Common myeloid progenitor, CD34-positive (primary cell): ENCODE data around the gene KLK10.

ENCODE experiments used
- CTCF ChIA-PET: fragments of 350-600 bp; sonication (Branson Sonifier 250); formaldehyde crosslinking; loops from one replicate; lab custom pipeline; 2021; ENCODE audit warnings: antibody characterized with exemption; lab: Charles Lee
- POLR2A ChIA-PET: fragments of 350-600 bp; sonication (Branson Sonifier 250); formaldehyde crosslinking; loops from one replicate; lab custom pipeline; 2021; ENCODE audit warnings: antibody characterized with exemption; lab: Charles Lee
- DNase-seq, 3 donors: peaks; one replicate each; pipeline versions ENCODE4 v3.0.0 to v3.0.0-alpha.2; 2013
- H3K27ac ChIP-seq, 2 experiments: 1 replicate in 1 of 2; 2 replicates in 1 of 2; pipeline ENCODE4 v1.7.0; 2013; ENCODE audit warnings: inconsistent platforms in 2 of 2, low read length in 2 of 2, mild to moderate bottlenecking in 2 of 2, low read depth in 1 of 2, moderate library complexity in 1 of 2; ENCODE audit not compliant: severe bottlenecking in 2 of 2, insufficient read depth in 1 of 2, poor library complexity in 1 of 2
- H3K27me3 ChIP-seq, 5 experiments: replicated peaks in 2 of 5; 1 replicate in 3 of 5; 2 replicates in 2 of 5; pipeline versions ENCODE4 v1.6.1 to v1.7.0; 2013; ENCODE audit warnings: low read length in 4 of 5, mild to moderate bottlenecking in 2 of 5, moderate library complexity in 2 of 5, inconsistent platforms in 1 of 5; ENCODE audit not compliant: insufficient read depth in 5 of 5, control insufficient read depth in 4 of 5
- H3K36me3 ChIP-seq, 4 experiments: 1 replicate in 2 of 4; 2 replicates in 2 of 4; pipeline versions ENCODE4 v1.6.1 to v1.7.0; 2013; ENCODE audit warnings: low read length in 3 of 4, control low read depth in 1 of 4, mild to moderate bottlenecking in 1 of 4; ENCODE audit not compliant: control insufficient read depth in 4 of 4, insufficient read depth in 4 of 4
- H3K4me1 ChIP-seq, 4 experiments: 1 replicate in 3 of 4; 2 replicates in 1 of 4; pipeline versions ENCODE4 v1.6.1 to v1.7.1; 2013; ENCODE audit warnings: low read length in 3 of 4, mild to moderate bottlenecking in 3 of 4, control low read depth in 1 of 4, inconsistent platforms in 1 of 4, moderate library complexity in 1 of 4; ENCODE audit not compliant: control insufficient read depth in 4 of 4, insufficient read depth in 4 of 4; ENCODE audit errors: control extremely low read depth in 1 of 4
- H3K4me3 ChIP-seq, 7 experiments: 1 replicate in 4 of 7; 2 replicates in 3 of 7; pipeline versions ENCODE4 v1.5.1 to v1.7.0; 2013; ENCODE audit warnings: mild to moderate bottlenecking in 7 of 7, low read length in 6 of 7, moderate library complexity in 6 of 7, inconsistent platforms in 2 of 7, low read depth in 2 of 7, control low read depth in 1 of 7; ENCODE audit not compliant: insufficient read depth in 4 of 7, control insufficient read depth in 1 of 7; ENCODE audit errors: extremely low read depth in 1 of 7
- H3K9me3 ChIP-seq, 5 experiments: 1 replicate in 4 of 5; 2 replicates in 1 of 5; pipeline versions ENCODE4 v1.6.1 to v1.7.1; 2013; ENCODE audit warnings: low read length in 4 of 5, mild to moderate bottlenecking in 2 of 5, inconsistent platforms in 1 of 5, low read depth in 1 of 5, moderate library complexity in 1 of 5; ENCODE audit not compliant: control insufficient read depth in 4 of 5, insufficient read depth in 2 of 5; ENCODE audit errors: control extremely low read depth in 1 of 5
- WGBS: methylation state at CpG from one replicate; pipeline ENCODE4 v1.1.5; 2013; ENCODE audit not compliant: insufficient coverage; 5-methylcytosine and 5-hydroxymethylcytosine counted together

KLK10 gene

DNA sequence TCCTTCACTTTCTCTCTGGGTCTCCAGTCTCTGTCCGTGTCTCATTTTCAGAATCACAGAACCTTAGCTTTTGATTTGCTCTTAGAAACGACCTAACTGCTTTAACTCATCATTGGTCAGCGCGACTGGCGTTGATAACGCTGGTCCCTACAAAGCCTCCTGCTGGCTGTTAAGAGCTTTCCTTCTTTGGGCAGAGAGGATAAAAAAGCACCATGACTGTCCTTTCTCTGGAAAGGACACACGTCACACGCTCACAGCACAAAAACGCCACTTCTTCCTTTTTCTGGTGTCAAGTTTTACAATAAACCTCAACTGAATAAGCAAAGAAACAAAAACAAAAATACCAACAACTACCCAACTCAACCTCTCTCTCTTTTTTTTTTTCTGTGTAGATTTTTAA, 17.0 kb upstream of the KLK10 start:
- Histone ChIP-seq H3K27ac (no peak overlapping the region), H3K27me3 (peaks cover 0 to 24% (median 0%) of the 10 kb centered on the region in 5 experiments), H3K4me1 (no peaks in the 10 kb centered on the region), H3K9me3 (no peaks in the 10 kb centered on the region), H3K4me3 (no peak overlapping the region), H3K36me3 (no peaks in the 10 kb centered on the region)
- 69% methylated on average over 6 of the region's 9 CpGs for WGBS
- ChIA-PET POLR2A (no interaction called here), CTCF (interaction anchor here (0.7 kb wide), 1 partner anchor 17 kb away, joined by 4 read pairs; no protein-coding TSS in a partner anchor)
- no peak for DNase-seq

DNA sequence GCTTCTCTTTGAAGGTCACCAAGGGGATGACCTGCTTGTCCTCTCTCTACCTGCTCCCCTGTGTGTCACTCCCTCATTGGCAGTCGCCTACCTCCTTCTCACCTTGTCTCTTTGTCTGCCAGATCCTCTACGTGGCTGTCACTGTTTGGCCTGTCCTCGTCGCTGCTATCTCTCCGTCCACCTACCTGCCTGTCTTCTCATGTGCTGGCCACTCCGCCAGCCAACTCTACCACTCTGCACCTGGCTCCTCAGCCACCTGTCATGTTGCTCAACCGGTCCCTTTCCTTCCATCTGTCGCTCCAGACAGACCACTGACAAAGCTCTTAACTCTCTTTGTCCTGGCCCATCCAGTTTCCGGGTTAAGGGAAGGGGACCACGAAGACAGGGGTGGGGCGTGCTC, 15.2 kb upstream of the KLK10 start, which contains the start of gene KLK12:
TSS of gene KLK12 (minus strand) at position 299 of the 400 bp plus-strand sequence. CDS start 381 bp downstream, outside the sequence.
- ChIA-PET POLR2A (no interaction called here), CTCF (no interaction called here)
- no peaks in the 10 kb centered on the region for H3K36me3 ChIP-seq
- WGBS, result 55% methylated on average over 5 of the region's 11 CpGs
- no peaks in the 10 kb centered on the region for H3K4me1 ChIP-seq
- no peaks in the 10 kb centered on the region for H3K9me3 ChIP-seq
- peaks cover 0 to 28% (median 0%) of the 10 kb centered on the region in 5 experiments for H3K27me3 ChIP-seq
- no peak within 1 kb of the TSS for H3K27ac ChIP-seq
- DNase-seq, result no peak
- no peak within 1 kb of the TSS for H3K4me3 ChIP-seq

DNA sequence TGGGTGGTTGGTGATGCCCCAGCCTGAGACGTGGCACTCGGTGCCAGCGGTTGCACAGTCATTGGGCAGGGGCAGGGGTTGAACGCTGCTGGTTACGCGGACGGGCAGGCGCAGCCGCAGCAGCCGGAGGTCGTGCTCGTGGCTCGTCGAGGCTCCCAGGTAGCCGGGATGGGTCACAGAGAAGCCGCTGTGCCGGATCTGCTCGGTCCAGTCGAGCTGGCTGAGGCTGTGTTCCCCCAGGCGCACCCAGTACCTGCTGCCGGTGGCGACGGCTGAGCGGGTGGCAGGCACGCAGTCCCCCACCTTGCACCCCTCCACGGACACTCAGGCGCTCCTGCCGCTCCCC, 12.3 kb upstream of the KLK10 start:
- no peak overlapping the region for H3K27ac ChIP-seq
- DNase-seq, result no peak
- H3K4me1 ChIP-seq, result no peaks in the 10 kb centered on the region
- H3K9me3 ChIP-seq, result no peaks in the 10 kb centered on the region
- ChIA-PET POLR2A (no interaction called here), CTCF (no interaction called here)
- H3K27me3 ChIP-seq, result peaks cover 0 to 43% (median 4%) of the 10 kb centered on the region in 5 experiments
- no peak overlapping the region for H3K4me3 ChIP-seq
- H3K36me3 ChIP-seq, result no peaks in the 10 kb centered on the region
- WGBS, result 96% methylated on average over 23 of the region's 28 CpGs

DNA sequence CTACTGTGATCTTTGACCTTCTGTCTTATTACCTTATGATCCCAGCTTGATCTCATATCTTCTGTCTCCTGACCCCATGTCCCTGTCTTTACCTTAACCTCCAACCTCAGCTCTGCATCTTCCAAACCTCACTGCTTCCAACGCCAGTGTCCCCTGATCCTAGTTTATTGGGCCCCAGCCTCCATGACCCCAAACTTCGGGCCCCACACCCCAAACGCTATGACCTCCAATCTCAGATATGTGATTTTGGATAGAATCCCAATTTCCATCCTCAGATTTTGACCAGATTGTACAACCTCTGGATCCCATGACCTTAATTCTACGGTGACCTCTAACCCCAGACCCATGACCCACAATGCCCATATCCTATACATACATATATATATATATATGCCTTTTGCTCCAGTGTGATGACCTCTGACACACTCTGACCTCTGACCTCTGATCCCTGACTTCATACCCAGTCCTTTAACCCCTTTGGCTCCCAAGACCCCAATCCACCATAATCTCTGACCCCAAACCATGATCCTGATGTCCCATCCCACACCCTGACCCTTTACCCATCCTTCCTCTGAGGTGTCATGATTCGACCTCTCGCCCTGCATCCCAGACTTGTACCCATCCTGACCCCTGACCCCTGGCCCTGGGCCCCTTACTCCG, 11.8 kb upstream of the KLK10 start:
- WGBS, result 100% methylated on average over 4 of the region's 7 CpGs
- ChIA-PET CTCF (no interaction called here), POLR2A (no interaction called here)
- Histone ChIP-seq H3K9me3 (no peaks in the 10 kb centered on the region), H3K4me1 (no peaks in the 10 kb centered on the region), H3K4me3 (no peak overlapping the region), H3K27ac (no peak overlapping the region), H3K27me3 (peaks cover 0 to 46% (median 4%) of the 10 kb centered on the region in 5 experiments), H3K36me3 (no peaks in the 10 kb centered on the region)
- no peak for DNase-seq

DNA sequence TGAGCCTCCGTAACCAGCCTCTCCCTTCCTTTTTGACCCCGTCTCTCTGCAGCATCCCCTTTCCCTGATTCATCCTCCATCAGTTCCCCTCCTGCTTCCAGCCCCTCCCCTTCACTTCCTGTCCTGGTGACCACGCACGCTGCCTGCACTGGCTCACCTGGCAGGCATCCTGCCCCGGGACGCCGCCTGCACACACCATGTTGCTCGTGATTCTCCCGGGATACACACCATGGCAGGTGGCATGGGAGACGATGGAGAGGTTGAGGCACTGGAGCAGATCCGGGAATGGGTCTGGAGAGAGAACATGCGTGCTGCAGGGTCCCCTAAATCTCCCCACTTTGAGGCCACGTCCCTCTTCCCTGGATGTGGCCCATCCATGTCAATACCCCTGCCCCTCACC, 11.1 kb upstream of the KLK10 start:
- Histone ChIP-seq H3K9me3 (no peaks in the 10 kb centered on the region), H3K27me3 (peaks cover 0 to 53% (median 4%) of the 10 kb centered on the region in 5 experiments), H3K4me3 (no peak overlapping the region), H3K27ac (no peak overlapping the region), H3K36me3 (no peaks in the 10 kb centered on the region), H3K4me1 (no peaks in the 10 kb centered on the region)
- POLR2A ChIA-PET, result no interaction called here
- CTCF ChIA-PET, result no interaction called here
- 87% methylated on average over 10 of the region's 13 CpGs for WGBS
- DNase-seq, result no peak

DNA sequence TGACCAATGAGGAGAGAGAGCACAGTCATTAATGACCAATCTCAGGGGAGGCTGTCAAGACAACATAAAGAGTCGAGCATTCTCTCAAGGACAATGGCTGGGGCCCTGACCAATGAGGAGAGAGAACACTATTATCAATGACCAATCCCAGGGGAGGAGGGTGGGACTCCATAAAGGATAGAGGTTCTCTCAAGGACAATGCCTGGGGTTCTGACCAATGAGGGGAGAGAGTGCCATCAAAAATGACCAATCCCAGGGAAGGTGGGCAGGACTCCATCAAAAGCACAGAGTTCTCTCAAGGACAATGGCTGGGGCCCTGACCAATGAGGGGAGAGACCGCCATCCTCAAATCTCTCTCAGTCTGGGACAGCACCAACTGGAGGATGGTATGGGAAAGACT, 10.2 kb upstream of the KLK10 start:
- ChIA-PET POLR2A (no interaction called here), CTCF (no interaction called here)
- H3K27me3 ChIP-seq, result peaks cover 0 to 56% (median 5%) of the 10 kb centered on the region in 5 experiments
- no peak overlapping the region for H3K27ac ChIP-seq
- H3K9me3 ChIP-seq, result no peaks in the 10 kb centered on the region
- no peaks in the 10 kb centered on the region for H3K4me1 ChIP-seq
- no peaks in the 10 kb centered on the region for H3K36me3 ChIP-seq
- DNase-seq, result no peak
- WGBS, result 91% methylated on average over 2 of the region's 2 CpGs
- no peak overlapping the region for H3K4me3 ChIP-seq

DNA sequence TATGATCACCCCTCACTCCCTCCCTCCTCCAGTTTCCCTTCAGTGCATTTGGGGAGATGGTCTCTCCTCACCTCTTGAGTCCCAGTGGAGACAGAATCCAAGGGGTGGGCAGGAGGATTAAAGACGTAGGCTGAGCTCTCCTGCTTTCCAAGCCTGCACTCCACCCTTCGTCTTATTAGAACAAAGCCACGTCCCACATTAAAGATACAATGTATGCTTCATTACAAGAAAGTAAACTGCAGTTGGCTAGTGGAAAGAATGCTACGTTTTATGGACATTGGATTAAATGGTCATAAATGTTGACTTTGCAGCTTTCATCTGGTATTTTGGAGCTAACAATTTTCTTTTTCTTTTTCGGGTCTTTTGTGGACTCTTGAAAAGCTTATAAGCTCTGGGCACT, 8.4 kb upstream of the KLK10 start:
- WGBS, result 63% methylated on average over 1 of the region's 5 CpGs
- POLR2A ChIA-PET, result no interaction called here
- Histone ChIP-seq H3K9me3 (no peaks in the 10 kb centered on the region), H3K36me3 (no peaks in the 10 kb centered on the region), H3K27me3 (peaks cover 0 to 62% (median 11%) of the 10 kb centered on the region in 5 experiments), H3K4me3 (no peak overlapping the region), H3K4me1 (no peaks in the 10 kb centered on the region), H3K27ac (no peak overlapping the region)
- CTCF ChIA-PET, result interaction anchor here (1.6 kb wide), 1 partner anchor 9 kb away, joined by 4 read pairs; no protein-coding TSS in a partner anchor
- DNase-seq, result no peak
